ENCODE results near the gene GLB1L. TPM values are rescaled to one million over a fixed set of nuclear protein-coding genes. Genes with fewer than 3 reads are reported as not detected.
A peak's percentile ranks its signal among the peaks of the same experiment; 100 is the strongest.

GLB1L gene
- total RNA-seq, 6 experiments from 2014 or later, result 4.4 to 7.6 (median 5.5) TPM

DNA sequence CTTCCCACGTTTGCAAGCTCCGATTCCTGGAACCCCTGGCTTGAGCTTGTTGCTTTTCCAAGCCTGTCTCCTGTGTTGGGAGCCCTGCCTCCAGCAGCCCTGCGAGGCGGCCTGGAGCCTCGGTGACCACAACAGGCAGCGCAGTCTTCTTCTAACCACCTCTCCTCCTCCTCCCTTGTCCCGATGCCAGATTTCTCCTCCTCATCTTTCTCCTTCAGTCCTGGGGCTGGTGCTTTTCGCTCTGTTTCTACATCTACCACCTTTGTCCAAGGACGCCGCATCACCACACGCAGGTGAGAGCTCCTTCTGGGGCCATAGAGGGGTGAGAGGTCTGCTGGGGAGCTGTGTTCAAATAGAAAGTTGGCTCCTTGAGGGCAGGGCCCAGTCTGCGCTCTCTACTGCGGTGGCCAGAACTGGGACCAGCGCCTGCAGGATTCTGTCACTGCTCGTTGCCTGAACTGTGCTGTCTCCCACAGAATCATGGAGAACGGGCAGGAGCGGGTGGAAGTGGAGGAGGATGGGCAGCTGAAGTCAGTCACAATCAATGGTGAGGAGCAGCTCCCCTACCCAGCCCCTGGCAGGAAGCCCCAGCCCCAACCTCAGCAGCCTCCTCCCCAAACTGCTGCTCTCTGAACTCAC lies 37.8 kb upstream of the GLB1L start:
- DNase-seq, result no peak
- H3K27me3 Mint-ChIP-seq (ENCODE audit: insufficient read depth), result peaks cover 5% of the 10 kb centered on the region; the same call in 1 of the 2 replicates
- peaks cover 12% of the 10 kb centered on the region; the same call in 1 of the 2 replicates for H3K36me3 Mint-ChIP-seq (ENCODE audit: low read depth)
- TF ChIP-seq, protein P1, sequence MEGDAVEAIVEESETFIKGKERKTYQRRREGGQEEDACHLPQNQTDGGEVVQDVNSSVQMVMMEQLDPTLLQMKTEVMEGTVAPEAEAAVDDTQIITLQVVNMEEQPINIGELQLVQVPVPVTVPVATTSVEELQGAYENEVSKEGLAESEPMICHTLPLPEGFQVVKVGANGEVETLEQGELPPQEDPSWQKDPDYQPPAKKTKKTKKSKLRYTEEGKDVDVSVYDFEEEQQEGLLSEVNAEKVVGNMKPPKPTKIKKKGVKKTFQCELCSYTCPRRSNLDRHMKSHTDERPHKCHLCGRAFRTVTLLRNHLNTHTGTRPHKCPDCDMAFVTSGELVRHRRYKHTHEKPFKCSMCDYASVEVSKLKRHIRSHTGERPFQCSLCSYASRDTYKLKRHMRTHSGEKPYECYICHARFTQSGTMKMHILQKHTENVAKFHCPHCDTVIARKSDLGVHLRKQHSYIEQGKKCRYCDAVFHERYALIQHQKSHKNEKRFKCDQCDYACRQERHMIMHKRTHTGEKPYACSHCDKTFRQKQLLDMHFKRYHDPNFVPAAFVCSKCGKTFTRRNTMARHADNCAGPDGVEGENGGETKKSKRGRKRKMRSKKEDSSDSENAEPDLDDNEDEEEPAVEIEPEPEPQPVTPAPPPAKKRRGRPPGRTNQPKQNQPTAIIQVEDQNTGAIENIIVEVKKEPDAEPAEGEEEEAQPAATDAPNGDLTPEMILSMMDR (IDR thresholded peaks at IDR 0.05), result no peak
- H3K4me3 Mint-ChIP-seq, result no peak overlapping the region
- H3K27ac Mint-ChIP-seq, result no peak overlapping the region
- H3K4me1 Mint-ChIP-seq (ENCODE audit: low read depth), result peaks cover 32% of the 10 kb centered on the region
- no peaks in the 10 kb centered on the region for H3K9me3 Mint-ChIP-seq

DNA sequence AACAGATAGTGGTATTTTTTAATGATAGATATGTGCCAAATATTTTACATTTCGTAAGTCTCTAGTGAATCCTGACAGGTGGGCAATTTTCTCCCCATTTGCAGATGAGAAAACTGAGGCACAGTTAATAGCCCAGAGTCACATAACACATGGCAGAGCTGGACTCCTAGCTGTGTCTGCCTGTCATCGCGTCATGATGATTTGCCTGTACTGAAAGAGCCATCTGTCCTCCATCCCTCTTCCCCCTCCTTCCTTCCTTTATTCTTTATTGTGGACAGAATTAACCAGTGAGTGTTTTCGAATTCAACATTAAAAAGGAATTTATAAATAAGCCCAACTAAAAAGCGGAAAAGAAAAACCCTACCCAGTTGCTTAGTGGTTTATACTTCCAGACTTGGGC lies 37.1 kb upstream of the GLB1L start:
- peaks cover 2% of the 10 kb centered on the region; the same call in 1 of the 2 replicates for H3K27me3 Mint-ChIP-seq (ENCODE audit: insufficient read depth)
- no peak overlapping the region for H3K4me3 Mint-ChIP-seq
- H3K9me3 Mint-ChIP-seq, result no peaks in the 10 kb centered on the region
- DNase-seq, result no peak
- peaks cover 12% of the 10 kb centered on the region; the same call in 1 of the 2 replicates for H3K36me3 Mint-ChIP-seq (ENCODE audit: low read depth)
- H3K27ac Mint-ChIP-seq, result no peak overlapping the region
- H3K4me1 Mint-ChIP-seq (ENCODE audit: low read depth), result peaks cover 39% of the 10 kb centered on the region
- TF ChIP-seq, protein P1 (IDR thresholded peaks at IDR 0.05), result no peak

DNA sequence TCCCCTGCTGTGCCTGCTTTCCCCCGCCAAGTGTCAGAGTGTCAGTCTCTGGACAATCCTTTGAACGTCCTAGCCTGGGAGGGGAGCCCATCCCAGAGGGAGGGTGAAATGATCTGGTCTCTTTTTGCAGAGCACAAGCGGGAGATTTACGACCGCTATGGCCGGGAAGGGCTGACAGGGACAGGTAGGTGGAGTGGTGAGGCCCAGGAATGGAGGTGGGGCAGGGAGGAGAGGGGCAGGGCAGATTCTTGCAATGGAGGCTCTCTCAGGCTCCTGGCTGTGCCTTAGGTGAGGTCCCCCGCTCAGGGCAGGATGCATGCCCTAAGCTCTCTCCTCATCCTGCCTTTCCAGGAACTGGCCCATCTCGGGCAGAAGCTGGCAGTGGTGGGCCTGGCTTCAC lies 36.3 kb upstream of the GLB1L start:
- TF ChIP-seq, protein P1 (IDR thresholded peaks at IDR 0.05), result no peak
- Mint-ChIP-seq H3K36me3 (ENCODE audit: low read depth) (peaks cover 12% of the 10 kb centered on the region; the same call in 1 of the 2 replicates), H3K27ac (no peak overlapping the region; the same call in 1 of the 2 replicates), H3K9me3 (no peaks in the 10 kb centered on the region), H3K4me1 (ENCODE audit: low read depth) (peaks cover 42% of the 10 kb centered on the region), H3K27me3 (ENCODE audit: insufficient read depth) (peaks cover 2% of the 10 kb centered on the region; the same call in 1 of the 2 replicates), H3K4me3 (0 out of 2 replicates have a peak overlapping the region, but pooled peaks have one; percentile 95)
- DNase-seq, result no peak

DNA sequence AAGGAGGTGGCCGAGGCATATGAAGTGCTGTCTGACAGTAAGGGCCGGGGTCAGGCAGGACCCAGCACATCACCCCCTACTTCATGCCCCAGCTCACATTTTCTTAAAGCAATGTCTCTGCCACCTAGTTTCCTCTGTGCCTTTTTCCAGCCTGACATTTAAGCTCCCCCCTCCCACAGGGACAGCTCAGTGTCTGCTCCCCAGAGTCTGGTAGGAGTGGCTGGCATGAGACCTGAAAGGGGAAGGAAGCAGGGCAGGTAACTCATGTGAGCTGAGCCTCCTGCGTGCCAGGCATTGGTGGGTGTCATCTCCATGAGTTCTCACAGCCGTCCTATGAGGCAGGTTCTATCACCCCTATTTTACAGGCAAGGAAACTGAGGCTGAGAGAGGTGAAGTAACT lies 35.4 kb upstream of the GLB1L start:
- peak overlapping the region; percentile 97; the same call in 1 of the 2 replicates for H3K27ac Mint-ChIP-seq

DNA sequence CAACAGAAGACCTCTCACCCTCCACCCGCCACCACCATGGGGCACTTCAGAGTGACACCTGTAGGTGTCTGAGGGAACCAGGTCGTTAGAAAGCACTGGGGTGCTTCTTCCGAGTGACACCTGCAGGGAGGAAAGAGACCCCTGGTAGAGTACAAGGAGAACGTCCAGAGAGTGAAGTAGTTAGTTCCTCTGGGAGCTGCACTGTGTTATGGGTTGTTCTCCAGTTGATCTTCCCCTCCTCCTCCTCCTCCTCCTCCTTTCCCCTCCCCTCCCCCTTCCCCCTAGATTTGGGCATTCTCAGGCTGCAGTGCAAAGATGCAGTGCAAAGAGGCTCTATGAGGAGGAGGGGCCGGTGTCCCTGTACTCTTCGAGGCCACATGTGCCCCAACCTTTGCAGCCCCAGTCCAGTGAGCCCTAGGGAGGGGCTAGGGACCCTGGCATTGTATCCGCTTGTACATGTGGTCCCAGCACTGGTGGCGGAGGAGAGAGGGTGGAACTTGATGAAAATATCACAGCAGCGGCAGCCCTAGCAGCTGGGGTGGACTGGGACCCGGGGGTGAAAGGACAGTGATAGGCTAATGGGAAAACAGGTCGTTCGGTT lies 34.8 kb upstream of the GLB1L start:
- Mint-ChIP-seq H3K36me3 (ENCODE audit: low read depth) (peaks cover 12% of the 10 kb centered on the region; the same call in 1 of the 2 replicates), H3K4me3 (peak overlapping the region; percentile 95), H3K9me3 (no peaks in the 10 kb centered on the region), H3K27me3 (ENCODE audit: insufficient read depth) (peaks cover 2% of the 10 kb centered on the region; the same call in 1 of the 2 replicates), H3K27ac (peak overlapping the region; percentile 97), H3K4me1 (ENCODE audit: low read depth) (peaks cover 36% of the 10 kb centered on the region)
- TF ChIP-seq, protein P1 (IDR thresholded peaks at IDR 0.05), result peak; percentile 29; the same call in 1 of the 2 replicates
- DNase-seq, result no peak

More for the DNA sequence above, 35.4 kb upstream of the GLB1L start:
- Mint-ChIP-seq H3K4me3 (peak overlapping the region; percentile 95), H3K36me3 (ENCODE audit: low read depth) (peaks cover 12% of the 10 kb centered on the region; the same call in 1 of the 2 replicates), H3K4me1 (ENCODE audit: low read depth) (peaks cover 35% of the 10 kb centered on the region), H3K27me3 (ENCODE audit: insufficient read depth) (peaks cover 2% of the 10 kb centered on the region; the same call in 1 of the 2 replicates), H3K9me3 (no peaks in the 10 kb centered on the region)
- TF ChIP-seq, protein P1 (IDR thresholded peaks at IDR 0.05), result no peak
- DNase-seq, result no peak

Measured in HFFc6 (cell line).